Measurements from ENCODE around the gene FYTTD1.

- no peak for TF ChIP-seq CTCF (IDR thresholded peaks at IDR 0.05; ENCODE audit: low read depth, low read length, poor library complexity, severe bottlenecking)
- TF ChIP-seq EZH2phosphoT487 (IDR thresholded peaks at IDR 0.05; ENCODE audit: borderline replicate concordance, low read length), result no peak
Measured at GRCh38 chr3:197807969-197808587, 58.4 kb downstream of the FYTTD1 start.
